GM13976 (cell line): ENCODE data around the gene PLD2.
"Not testable (repeated sequence)": the region's sequence is repeated elsewhere in the genome, so short reads cannot be mapped to it uniquely, and the experiment has no call there.

Experiments used
- DNase-seq: peaks from one replicate; pipeline ENCODE4 v3.0.0; 2012; ENCODE audit warnings: low spot score
- in situ Hi-C: fragments of 300-500 bp; cut with MboI; formaldehyde crosslinking; loops from one replicate; pipeline ENCODE4 v1.12.0; 2022; ENCODE audit warnings: low sequenced_read_pairs, mixed read lengths, inconsistent platforms; ENCODE audit not compliant: unreplicated experiment
- TF ChIP-seq, protein P1 (sequence below): IDR thresholded peaks from 2 replicates; pipeline ENCODE4 v1.5.1; 2012; ENCODE audit warnings: borderline replicate concordance, mild to moderate bottlenecking; ENCODE audit not compliant: insufficient read depth; ENCODE audit errors: extremely low read depth, missing control alignments, control extremely low read depth

The PLD2 gene

DNA sequence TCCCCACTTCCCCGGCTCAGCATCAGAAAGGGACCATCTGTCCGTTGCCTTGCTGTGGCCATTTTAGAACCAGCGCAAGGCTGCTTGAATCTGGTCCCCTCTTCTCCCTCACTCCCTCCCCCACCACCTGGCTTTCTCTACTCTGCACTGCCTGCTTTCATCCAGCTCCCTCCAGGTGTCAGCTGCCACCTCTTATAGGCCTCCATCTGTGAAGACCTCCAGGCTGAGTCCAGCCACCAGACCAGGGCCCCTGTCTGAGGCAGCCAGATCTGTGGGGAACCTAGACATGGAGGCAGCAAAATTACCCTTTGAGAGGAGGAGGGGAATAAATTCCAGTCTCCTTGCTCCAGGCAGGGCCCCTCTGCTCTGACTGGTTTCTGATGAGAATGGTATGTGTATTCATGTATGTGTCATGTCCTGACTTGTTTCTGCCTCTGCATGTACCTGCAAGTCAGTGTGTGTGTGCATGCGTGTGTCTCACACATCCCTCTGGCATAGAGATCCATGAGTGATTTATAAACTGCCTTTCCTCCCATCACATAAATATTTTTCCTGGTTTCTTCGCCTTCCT, 47.2 kb downstream of the PLD2 start:
- in situ Hi-C loops = no loop called here

GRCh38 chr17:4856271-4856936, 49.5 kb downstream of the PLD2 start:
- TF ChIP-seq, protein P1, sequence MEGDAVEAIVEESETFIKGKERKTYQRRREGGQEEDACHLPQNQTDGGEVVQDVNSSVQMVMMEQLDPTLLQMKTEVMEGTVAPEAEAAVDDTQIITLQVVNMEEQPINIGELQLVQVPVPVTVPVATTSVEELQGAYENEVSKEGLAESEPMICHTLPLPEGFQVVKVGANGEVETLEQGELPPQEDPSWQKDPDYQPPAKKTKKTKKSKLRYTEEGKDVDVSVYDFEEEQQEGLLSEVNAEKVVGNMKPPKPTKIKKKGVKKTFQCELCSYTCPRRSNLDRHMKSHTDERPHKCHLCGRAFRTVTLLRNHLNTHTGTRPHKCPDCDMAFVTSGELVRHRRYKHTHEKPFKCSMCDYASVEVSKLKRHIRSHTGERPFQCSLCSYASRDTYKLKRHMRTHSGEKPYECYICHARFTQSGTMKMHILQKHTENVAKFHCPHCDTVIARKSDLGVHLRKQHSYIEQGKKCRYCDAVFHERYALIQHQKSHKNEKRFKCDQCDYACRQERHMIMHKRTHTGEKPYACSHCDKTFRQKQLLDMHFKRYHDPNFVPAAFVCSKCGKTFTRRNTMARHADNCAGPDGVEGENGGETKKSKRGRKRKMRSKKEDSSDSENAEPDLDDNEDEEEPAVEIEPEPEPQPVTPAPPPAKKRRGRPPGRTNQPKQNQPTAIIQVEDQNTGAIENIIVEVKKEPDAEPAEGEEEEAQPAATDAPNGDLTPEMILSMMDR = no peak
- in situ Hi-C loops = no loop called here
- no peak for DNase-seq

More for the DNA sequence above, 47.2 kb downstream of the PLD2 start:
- TF ChIP-seq, protein P1 = no peak
- DNase-seq = no peak

- no peak for DNase-seq
- in situ Hi-C loops = no loop called here
- TF ChIP-seq, protein P1 = no peak
Observed at GRCh38 chr17:4856937-4857314, 50.0 kb downstream of the PLD2 start.

DNA sequence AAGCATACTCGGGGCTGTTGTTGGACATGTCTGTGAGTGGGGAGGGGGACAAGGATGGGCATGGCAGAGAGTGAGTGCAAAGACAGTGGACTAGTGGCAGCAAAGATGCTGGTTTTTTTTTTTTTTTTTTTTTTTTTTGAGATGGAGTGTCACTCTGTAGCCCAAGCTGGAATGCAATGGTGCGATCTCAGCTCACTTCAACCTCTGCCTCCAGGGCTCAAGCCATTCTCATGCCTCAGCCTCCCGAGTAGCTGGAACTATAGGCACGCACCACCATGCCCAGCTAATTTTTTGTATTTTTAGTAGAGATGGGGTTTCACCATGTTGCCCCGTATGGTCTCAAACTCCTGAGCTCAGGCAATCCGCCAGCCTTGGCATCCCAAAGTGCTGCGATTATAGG, 50.4 kb downstream of the PLD2 start:
- in situ Hi-C loops = not testable (repeated sequence)

GRCh38 chr17:4858068-4858881, 51.3 kb downstream of the PLD2 start:
- in situ Hi-C loops = no loop called here
- TF ChIP-seq, protein P1 = no peak
- DNase-seq = no peak

More for the DNA sequence above, 50.4 kb downstream of the PLD2 start:
- not testable (repeated sequence) for DNase-seq

- in situ Hi-C loops = no loop called here
- no peak for DNase-seq
- TF ChIP-seq, protein P1 = no peak
Observed at GRCh38 chr17:4858882-4859260, 51.9 kb downstream of the PLD2 start.
